GM10266 (cell line): ENCODE measurements around the gene FMN1.

Experiments used
- DNase-seq: peaks from one replicate; pipeline ENCODE4 v3.0.0; 2012; ENCODE audit errors: extremely low spot score
- TF ChIP-seq, protein P1 (sequence below): IDR thresholded peaks from 2 replicates; pipeline ENCODE4 v1.5.1; 2012; ENCODE audit warnings: mild to moderate bottlenecking, low read depth; ENCODE audit not compliant: control insufficient read depth, insufficient read depth; ENCODE audit errors: missing control alignments

The FMN1 gene

DNA sequence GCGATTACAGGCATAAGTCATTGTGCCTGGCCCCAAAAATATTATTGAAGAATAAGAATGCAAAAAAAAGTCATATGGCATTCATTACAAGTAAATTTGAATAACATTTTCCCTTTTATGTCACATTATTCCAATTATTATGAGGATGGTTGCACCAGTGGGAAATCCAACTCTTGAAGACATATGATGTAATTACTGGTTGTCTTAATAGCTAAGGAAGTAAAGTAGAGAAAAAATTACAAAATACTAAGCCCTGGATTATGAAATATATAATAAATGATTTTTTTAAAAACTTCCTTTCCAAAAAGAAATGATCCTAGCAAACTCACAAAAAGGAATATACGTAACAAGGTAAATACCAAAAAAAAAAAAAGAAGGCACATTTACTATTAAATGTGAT lies 98.9 kb downstream of the FMN1 start:
- TF ChIP-seq, protein P1, sequence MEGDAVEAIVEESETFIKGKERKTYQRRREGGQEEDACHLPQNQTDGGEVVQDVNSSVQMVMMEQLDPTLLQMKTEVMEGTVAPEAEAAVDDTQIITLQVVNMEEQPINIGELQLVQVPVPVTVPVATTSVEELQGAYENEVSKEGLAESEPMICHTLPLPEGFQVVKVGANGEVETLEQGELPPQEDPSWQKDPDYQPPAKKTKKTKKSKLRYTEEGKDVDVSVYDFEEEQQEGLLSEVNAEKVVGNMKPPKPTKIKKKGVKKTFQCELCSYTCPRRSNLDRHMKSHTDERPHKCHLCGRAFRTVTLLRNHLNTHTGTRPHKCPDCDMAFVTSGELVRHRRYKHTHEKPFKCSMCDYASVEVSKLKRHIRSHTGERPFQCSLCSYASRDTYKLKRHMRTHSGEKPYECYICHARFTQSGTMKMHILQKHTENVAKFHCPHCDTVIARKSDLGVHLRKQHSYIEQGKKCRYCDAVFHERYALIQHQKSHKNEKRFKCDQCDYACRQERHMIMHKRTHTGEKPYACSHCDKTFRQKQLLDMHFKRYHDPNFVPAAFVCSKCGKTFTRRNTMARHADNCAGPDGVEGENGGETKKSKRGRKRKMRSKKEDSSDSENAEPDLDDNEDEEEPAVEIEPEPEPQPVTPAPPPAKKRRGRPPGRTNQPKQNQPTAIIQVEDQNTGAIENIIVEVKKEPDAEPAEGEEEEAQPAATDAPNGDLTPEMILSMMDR, result no peak

DNA sequence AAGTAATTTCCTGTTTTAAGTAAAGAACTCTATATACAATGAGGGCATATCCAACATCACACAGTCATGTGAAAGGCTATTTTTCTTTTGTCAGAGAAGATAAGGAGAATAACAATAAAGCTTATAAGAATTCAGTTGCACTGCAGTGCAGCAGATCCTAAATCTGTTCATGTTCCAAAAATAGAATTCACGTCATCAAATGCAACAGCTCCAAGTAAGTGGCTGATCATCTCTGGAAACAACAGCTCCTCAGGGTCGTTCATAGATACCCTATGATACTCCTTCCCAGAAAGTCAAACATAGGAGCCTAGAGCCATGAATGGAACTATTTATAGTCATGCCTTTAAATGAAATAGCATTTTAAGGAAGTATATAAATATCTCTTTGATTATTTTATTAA lies 100.2 kb downstream of the FMN1 start:
- TF ChIP-seq, protein P1, result no peak
- DNase-seq, result no peak

More for the DNA sequence above, 98.9 kb downstream of the FMN1 start:
- no peak for DNase-seq

DNA sequence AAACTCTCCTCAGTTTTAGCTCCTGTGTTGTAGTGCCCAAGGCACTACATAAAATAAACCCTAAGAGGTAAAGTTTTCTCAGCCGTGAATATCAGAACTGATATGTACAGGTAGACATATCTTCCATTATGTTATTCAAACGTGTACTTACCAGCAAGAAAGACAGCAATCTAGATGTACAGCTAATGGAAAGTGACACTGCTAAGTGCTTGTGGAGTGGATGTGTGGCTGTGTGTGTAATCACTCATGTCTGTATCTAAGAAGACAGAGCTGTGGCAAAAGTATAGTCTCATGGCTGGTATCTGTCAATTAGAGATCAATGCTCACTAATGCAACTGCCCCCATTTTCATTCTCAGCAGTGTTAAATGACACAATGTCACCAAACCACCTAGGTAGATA lies 101.3 kb downstream of the FMN1 start:
- no peak for DNase-seq
- TF ChIP-seq, protein P1, result no peak

DNA sequence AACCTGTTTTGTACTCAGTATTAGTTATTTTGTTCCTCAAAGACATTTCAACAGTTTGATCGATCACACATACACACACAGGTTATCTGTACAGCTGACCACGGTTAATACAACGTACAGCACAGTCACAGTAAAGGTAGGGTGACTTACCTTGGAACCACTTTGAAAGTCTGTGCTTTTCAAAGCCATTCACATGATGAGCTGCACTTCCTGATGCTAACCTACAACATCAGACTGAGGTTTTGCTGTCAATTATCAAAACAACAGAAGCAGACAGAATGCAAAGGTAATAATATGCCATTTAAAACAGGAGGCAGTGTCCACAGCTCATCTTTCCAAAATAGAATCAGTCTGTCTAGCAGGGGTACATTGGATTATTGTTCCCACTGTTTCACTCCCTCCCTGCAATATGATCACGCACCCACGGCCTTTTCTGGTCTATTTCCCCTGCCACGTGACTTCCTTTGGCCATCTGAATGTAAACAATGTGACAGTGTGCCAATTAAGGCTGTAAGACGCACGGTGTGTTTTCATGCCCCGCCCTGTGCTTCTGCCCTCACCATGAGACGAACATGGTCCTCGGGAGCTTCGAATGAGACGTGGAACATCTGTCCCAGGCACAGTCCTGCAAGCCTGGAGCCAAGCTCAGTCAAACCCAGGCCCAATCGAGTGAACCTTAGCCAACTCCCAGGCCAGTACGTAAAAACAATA lies 102.4 kb downstream of the FMN1 start:
- TF ChIP-seq, protein P1, result no peak
- no peak for DNase-seq

DNA sequence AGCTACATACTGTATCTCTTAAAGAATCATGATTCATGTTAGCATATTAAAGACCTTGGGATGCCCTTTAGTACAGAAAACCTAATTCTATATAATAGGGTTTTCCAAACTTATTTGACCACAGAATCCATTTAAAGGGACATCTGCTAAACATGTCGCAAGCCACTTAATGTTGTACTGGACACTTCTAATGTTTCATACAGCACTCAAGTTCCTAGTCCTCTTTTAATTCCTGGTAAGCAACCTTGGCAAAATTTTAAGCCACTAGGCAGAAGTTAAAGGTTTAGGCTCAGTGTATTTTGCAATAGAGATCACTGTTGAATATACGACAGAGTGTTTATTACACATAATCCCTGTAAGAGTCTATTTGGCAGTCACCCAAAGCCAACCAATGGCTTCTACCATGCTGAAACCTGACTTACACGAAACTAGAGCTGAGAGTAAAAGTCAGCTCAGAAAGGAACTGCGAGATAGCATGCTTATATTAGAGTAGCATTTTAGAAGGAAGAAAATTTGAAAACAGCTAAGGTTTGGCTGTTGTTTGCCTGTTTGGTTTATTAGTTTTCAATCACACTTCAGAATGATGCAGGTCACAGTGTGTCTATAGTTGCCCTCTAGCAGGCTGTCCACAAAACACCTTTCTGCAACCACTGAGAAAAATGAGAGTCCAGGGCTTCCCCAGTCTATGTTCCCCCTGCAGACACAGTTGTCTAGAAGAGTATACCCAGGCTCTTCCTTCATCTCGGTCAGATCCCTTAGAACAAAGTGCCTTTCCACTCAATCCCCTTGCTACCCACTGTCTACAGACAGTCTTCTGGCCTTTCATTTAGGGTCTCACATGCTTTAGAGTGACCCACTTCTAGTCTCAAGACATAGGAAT lies 104.4 kb downstream of the FMN1 start:
- no peak for DNase-seq
- TF ChIP-seq, protein P1, result no peak

DNA sequence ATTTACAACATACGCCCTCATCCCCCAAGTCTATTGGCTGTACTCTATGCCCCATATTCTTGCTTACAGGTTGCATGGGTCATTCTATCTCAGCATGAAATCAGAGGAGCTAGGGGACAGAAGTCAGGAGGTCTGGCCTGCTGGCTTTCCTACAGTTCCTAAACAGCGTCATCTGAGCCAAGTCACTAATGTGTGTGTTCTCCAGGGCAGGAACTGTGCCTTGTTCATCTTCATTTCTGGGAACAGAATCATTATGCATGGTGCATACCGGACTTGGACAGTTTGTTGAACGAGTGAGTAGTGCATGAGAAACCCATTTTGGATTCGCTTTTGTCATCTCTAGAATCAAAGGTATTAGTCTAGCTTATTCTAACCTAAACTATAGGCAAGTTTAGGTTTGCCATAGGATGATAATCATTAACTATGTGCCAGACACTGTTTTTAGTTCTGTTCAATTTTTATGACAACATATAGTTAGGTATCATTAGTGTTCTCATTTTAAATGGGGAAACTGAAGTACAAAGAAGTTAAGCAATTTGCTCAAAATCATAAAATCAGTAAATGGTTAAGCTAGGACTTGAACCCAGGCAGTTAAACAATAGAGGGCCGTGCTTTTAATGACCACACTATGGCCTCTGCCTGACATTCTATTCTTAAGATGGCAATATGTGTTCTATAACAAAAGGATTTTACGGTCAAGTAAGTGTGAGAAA lies 105.2 kb downstream of the FMN1 start:
- DNase-seq, result no peak
- TF ChIP-seq, protein P1, result no peak
